Stomach (tissue), 4 donors: Measurements from ENCODE around the gene NTM.

ENCODE experiments used
- CTCF ChIP-seq, 7 experiments: fragments of 450-650 bp in 4 of 7; fragments of 200-600 bp in 3 of 7; sonication (generic) in 3 of 7; IDR thresholded peaks; one replicate each; pipeline ENCODE4 v1.5.1; 2016 to 2019; ENCODE audit warnings: antibody characterized with exemption in 7 of 7, control low read depth in 2 of 7, mild to moderate bottlenecking in 1 of 7
- POLR2A ChIP-seq, 4 donors: fragments of 450-650 bp; IDR thresholded peaks; one replicate each; pipeline ENCODE4 v1.6.1; 2016; ENCODE audit warnings: antibody characterized with exemption in 4 of 4, control low read depth in 2 of 4, mild to moderate bottlenecking in 1 of 4, moderate library complexity in 1 of 4
- POLR2AphosphoS5 ChIP-seq, 3 donors: sonication (generic); formaldehyde crosslinking; IDR thresholded peaks; one replicate each; pipeline ENCODE4 v1.6.1; 2016; ENCODE audit warnings: antibody characterized with exemption in 3 of 3

- no peak for TF ChIP-seq CTCF (IDR thresholded peaks at IDR 0.05)
- TF ChIP-seq POLR2A (IDR thresholded peaks at IDR 0.05), result no peak
- TF ChIP-seq POLR2AphosphoS5 (IDR thresholded peaks at IDR 0.05), result no peak
These were observed 20.9 kb upstream of the NTM start for GRCh38 chr11:131349368-131350086.
